ENCODE measurements around the gene SDK1. TPM values are rescaled to one million over a fixed set of nuclear protein-coding genes. Genes with fewer than 3 reads are reported as not detected.

The SDK1 gene
- total RNA-seq, 1 donor from 2014 or later, result 37.6 TPM

- H3K27me3 Mint-ChIP-seq, result no peaks in the 10 kb centered on the region
- H3K4me1 Mint-ChIP-seq (ENCODE audit: low read depth), result no peaks in the 10 kb centered on the region
- H3K4me3 Mint-ChIP-seq (ENCODE audit: low read depth), result no peak overlapping the region
- H3K9me3 Mint-ChIP-seq (ENCODE audit: low read depth), result no peaks in the 10 kb centered on the region
- peaks cover 17% of the 10 kb centered on the region for H3K36me3 Mint-ChIP-seq (ENCODE audit: insufficient read depth)
- DNase-seq (ENCODE audit: low spot score, unreplicated experiment), result no peak
- no peak overlapping the region for H3K27ac Mint-ChIP-seq
- no peak for TF ChIP-seq CTCF (IDR thresholded peaks at IDR 0.05; ENCODE audit: unreplicated experiment)
These were observed 690.7 kb downstream of the SDK1 start for GRCh38 chr7:3991731-3992231.

- no peak overlapping the region for H3K4me3 Mint-ChIP-seq (ENCODE audit: low read depth)
- no peak overlapping the region for H3K27ac Mint-ChIP-seq
- DNase-seq (ENCODE audit: low spot score, unreplicated experiment), result no peak
- no peaks in the 10 kb centered on the region for H3K9me3 Mint-ChIP-seq (ENCODE audit: low read depth)
- TF ChIP-seq CTCF (IDR thresholded peaks at IDR 0.05; ENCODE audit: unreplicated experiment), result no peak
- H3K36me3 Mint-ChIP-seq (ENCODE audit: insufficient read depth), result peaks cover 14% of the 10 kb centered on the region
- H3K27me3 Mint-ChIP-seq, result no peaks in the 10 kb centered on the region
- H3K4me1 Mint-ChIP-seq (ENCODE audit: low read depth), result no peaks in the 10 kb centered on the region
These were observed 691.8 kb downstream of the SDK1 start for GRCh38 chr7:3992841-3993240.

GRCh38 chr7:3994764-3995163 is 693.7 kb downstream of the SDK1 start:
- no peaks in the 10 kb centered on the region for H3K9me3 Mint-ChIP-seq (ENCODE audit: low read depth)
- H3K4me3 Mint-ChIP-seq (ENCODE audit: low read depth), result no peak overlapping the region
- no peaks in the 10 kb centered on the region for H3K27me3 Mint-ChIP-seq
- TF ChIP-seq CTCF (IDR thresholded peaks at IDR 0.05; ENCODE audit: unreplicated experiment), result no peak
- H3K36me3 Mint-ChIP-seq (ENCODE audit: insufficient read depth), result peaks cover 3% of the 10 kb centered on the region
- no peak overlapping the region for H3K27ac Mint-ChIP-seq
- DNase-seq (ENCODE audit: low spot score, unreplicated experiment), result no peak
- H3K4me1 Mint-ChIP-seq (ENCODE audit: low read depth), result no peaks in the 10 kb centered on the region

- peak; percentile 34 for TF ChIP-seq CTCF (IDR thresholded peaks at IDR 0.05; ENCODE audit: unreplicated experiment)
- Mint-ChIP-seq H3K4me1 (ENCODE audit: low read depth) (no peaks in the 10 kb centered on the region), H3K27ac (no peak overlapping the region), H3K27me3 (no peaks in the 10 kb centered on the region), H3K36me3 (ENCODE audit: insufficient read depth) (peaks cover 2% of the 10 kb centered on the region), H3K9me3 (ENCODE audit: low read depth) (no peaks in the 10 kb centered on the region), H3K4me3 (ENCODE audit: low read depth) (no peak overlapping the region)
- no peak for DNase-seq (ENCODE audit: low spot score, unreplicated experiment)
These were observed 694.1 kb downstream of the SDK1 start for GRCh38 chr7:3995187-3995586.

- no peak for DNase-seq (ENCODE audit: low spot score, unreplicated experiment)
- no peaks in the 10 kb centered on the region for H3K27me3 Mint-ChIP-seq
- no peaks in the 10 kb centered on the region for H3K36me3 Mint-ChIP-seq (ENCODE audit: insufficient read depth)
- no peak overlapping the region for H3K27ac Mint-ChIP-seq
- H3K9me3 Mint-ChIP-seq (ENCODE audit: low read depth), result no peaks in the 10 kb centered on the region
- TF ChIP-seq CTCF (IDR thresholded peaks at IDR 0.05; ENCODE audit: unreplicated experiment), result no peak
- H3K4me3 Mint-ChIP-seq (ENCODE audit: low read depth), result no peak overlapping the region
- peaks cover 3% of the 10 kb centered on the region for H3K4me1 Mint-ChIP-seq (ENCODE audit: low read depth)
These were observed 697.0 kb downstream of the SDK1 start for GRCh38 chr7:3998060-3998459.
